ENCODE data around the gene ASCC1.

DNA sequence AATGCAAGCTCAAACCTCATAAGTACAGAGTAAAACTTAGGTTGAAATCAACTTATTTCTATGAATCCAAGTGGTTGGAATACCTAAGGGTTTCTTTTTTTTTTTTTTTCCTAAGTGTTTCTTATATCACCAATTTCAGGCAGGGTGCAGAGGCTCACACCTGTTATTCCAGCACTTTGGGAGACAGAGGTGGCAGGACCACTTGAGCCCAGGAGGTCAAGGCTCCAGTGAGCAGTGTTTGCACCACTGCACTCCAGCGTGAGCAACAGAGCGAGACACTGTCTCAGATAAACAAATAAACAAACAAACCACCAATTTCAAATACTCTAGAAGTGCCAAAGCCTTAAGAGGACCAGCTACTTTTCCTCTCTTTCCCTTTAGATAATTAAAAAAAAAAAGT lies 88.5 kb downstream of the ASCC1 start:
- TF ChIP-seq POLR2A (IDR thresholded peaks at IDR 0.05; ENCODE audit: low read depth) = no peak
- TF ChIP-seq, protein P1, sequence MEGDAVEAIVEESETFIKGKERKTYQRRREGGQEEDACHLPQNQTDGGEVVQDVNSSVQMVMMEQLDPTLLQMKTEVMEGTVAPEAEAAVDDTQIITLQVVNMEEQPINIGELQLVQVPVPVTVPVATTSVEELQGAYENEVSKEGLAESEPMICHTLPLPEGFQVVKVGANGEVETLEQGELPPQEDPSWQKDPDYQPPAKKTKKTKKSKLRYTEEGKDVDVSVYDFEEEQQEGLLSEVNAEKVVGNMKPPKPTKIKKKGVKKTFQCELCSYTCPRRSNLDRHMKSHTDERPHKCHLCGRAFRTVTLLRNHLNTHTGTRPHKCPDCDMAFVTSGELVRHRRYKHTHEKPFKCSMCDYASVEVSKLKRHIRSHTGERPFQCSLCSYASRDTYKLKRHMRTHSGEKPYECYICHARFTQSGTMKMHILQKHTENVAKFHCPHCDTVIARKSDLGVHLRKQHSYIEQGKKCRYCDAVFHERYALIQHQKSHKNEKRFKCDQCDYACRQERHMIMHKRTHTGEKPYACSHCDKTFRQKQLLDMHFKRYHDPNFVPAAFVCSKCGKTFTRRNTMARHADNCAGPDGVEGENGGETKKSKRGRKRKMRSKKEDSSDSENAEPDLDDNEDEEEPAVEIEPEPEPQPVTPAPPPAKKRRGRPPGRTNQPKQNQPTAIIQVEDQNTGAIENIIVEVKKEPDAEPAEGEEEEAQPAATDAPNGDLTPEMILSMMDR (IDR thresholded peaks at IDR 0.05) = no peak

Data from esophagus muscularis mucosa (tissue), 3 donors.